Measurements from ENCODE around the gene NUDT7.

The NUDT7 gene

GRCh38 chr16:77722309-77723107, at the start of gene NUDT7:
TSS of gene NUDT7 (plus strand) at chr16:77722514. CDS start at chr16:77722583, 69 bp downstream.
- peak; percentile 99 for DNase-seq

DNA sequence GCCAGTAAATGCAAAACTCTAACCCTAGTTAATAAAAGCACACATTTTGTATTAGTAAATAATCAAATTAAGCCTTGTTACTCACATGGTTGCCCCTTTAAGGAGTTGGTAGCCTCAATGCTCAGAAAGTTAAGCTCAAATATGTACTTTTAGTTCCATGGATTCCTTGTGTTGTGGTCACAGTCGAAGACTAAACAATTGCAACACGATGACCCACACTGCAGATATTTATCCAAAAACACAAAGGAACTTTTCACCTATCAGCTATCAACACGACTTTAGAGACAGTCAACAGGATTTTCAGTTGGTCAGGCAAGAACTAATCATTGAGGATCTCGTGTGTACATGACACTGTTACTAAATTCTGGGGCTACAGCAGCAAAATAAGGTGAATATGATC, 47.4 kb upstream of the NUDT7 start:
- DNase-seq, result no peak

DNA sequence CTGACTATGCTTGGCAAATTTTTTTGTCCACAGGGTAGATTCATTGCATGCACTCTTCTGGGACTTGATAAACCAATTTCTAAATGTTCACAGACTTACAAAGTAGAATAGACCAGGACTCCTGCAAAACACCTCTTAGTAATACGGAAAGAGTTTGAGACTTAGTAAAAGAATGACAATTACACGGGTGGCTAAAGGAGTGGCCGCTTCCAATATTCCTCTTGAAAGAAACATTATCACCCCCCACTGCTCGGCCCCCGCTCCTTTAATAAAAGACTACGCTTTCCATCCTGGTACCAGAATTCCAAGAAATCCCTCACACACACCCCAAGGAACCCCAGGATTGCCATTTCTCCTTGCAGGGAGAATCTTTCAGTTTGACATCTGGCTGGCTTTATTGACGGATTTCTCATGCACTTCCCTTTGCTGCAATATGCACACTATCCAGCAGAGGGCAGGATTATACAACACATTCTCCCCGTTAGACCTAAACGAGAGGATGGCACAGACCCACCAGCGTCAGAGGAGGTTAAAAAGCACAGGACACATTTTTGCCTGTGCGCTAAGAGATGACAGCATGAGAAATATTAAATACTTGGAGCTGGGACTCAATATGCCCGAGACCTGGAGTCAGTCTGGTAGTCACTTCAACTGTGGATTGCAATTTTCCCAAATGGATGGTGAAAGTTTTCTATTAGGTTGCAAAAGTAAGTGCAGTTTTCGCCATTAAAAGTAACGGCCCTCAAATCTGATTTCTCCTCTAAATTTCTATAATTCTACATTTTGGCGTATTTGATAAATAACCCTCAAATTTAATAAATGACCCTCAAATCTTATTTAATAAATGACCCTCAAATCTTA, 46.6 kb upstream of the NUDT7 start:
- peak; percentile 62 to 71 for DNase-seq

GRCh38 chr16:77677129-77677528, 45.2 kb upstream of the NUDT7 start:
- DNase-seq, result no peak

DNA sequence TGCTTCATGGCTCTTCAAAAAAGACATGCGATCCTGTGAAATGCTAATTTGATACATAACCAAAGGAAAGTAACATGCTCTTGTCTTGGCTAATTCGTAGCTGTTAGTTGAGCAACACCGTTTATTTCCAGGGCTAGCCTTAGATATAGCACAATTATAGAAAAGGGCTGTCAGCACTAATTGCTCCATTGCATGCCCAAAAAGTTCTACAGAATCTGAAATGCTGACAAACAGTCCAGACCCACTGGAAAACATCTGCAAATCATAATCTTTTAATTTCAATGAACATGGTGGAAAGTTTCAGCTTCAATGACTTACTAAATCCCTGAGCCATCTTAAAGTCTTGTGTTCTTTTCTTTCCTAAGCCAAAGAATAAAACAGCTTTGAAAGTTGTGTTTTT, 42.9 kb upstream of the NUDT7 start:
- no peak for DNase-seq

DNA sequence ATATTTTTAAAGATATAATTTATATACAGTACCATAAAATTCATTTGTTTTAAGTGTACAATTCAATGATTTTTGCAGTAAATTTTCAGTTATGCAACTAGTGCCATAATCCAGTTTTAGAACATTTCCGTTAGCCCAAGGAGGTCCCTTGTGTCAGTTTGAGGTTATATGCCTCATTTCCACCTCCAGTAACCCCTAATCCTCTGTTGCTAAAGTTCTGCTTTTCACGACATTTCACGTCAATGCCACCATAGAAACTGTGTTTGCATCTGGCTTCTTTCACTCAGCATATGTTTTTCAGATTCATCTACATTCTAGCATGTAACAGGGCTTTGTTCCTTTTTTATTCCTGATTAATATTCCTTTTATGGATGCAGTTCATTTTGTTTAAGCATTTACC, 42.4 kb upstream of the NUDT7 start:
- no peak for DNase-seq

- no peak for DNase-seq
Measured at GRCh38 chr16:77680496-77680895, 41.8 kb upstream of the NUDT7 start.

DNA sequence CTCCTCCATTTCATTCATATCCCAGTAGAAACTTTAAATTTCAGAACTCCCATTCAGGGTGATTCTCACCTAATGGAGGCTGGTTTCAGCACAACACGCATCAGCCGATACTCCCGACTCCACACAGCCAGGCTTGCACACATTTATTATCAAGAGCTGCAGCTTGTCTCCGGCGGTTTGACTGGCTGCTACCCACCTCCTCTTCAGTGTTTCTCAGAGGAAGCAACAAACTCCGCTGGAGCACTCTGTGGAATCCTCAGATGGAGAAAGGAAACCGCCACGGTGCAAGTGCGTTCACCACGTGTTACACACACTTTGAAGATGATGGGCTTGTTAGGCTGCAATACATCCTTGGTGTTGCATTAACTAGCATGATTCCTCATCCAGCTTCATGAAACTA, 39.7 kb upstream of the NUDT7 start:
- no peak for DNase-seq

DNA sequence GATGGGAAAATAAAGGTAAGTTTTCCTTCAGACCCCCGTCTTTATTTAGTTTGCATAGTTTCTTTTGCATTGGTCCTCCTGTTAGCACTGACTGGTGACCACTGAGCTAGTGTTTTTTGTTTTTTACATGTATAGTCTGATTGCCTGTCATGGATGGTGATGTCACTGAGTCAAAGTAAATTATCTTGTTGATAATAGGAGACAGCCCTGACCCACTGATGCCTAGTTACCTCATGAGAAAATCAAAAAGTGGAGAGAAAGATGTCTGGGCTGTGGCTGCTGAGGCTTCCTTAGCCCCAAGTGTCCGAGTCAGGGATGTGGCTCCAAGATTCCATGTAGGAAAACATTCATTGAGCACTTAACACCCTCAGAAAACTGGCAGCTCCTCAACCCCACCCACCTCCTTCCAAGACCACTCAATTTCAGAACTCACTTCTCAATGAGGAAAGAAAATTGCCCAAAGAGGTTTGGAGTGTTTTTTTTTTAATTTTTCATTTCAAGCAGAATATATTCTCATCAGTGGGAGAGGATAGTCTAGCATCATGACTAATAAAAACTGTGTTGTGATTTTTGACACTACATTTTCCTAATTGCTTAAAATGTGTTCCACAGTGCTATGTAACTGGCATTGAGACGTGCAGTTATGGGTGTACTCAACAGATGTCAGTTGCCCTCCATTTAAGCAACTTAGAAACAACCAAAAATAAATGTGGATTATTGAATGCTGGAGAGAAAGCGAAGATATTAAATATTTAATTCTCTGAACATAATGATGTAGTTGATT, 38.7 kb upstream of the NUDT7 start:
- DNase-seq, result no peak

DNA sequence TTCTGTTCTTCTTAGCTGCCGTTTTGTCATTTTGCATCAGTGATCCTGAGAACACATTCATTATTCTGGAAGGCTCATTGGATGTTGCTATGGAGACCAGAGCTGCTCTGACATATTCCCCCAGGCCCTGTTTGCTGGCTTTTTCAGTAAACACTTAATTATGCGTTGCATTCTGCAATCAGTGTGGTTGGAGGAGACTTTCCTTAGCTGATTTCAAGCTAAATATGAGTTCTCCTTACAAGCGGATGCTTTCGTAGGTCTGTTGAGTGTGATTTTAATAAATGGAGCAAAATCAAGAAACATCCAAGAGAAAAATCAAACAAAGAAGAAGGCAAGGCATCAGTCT, 38.2 kb upstream of the NUDT7 start:
- no peak for DNase-seq

DNA sequence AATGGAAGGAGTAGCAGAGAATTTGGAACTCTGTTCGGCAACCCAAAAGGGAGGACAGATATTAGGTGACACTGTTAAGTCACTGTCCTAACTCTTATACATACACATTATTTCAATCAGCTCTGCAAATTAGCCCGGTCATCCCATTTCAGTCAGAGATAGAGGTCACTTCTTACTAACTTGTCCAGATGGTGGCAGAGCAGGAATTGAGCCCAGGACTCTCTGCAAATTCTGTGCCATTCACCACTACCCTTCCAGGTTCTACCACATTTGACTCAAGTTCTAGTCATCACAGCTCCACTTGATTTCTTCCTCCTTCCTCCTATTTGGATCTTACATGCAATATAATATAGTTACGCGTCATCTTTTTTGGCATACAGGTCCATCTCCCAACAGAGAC, 35.9 kb upstream of the NUDT7 start:
- no peak for DNase-seq

DNA sequence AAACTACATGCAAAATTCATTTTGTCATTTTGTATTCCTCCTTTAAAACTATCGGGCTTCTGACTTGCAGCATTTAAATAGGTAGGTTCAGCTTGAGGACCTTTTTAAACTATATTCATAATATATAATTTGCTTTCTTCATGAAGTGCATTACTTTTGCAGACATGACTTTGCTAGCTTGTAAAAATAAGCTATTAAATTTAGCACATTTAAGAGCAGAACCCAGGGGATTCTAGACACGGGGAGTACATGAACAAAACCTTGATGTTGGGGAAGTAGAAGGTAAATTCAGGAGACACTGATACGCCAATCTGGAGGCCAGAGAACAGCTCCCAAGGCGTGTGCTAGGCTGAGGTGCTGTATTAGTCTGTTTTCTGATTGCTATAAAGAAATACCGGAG, 32.3 kb upstream of the NUDT7 start:
- no peak for DNase-seq

DNA sequence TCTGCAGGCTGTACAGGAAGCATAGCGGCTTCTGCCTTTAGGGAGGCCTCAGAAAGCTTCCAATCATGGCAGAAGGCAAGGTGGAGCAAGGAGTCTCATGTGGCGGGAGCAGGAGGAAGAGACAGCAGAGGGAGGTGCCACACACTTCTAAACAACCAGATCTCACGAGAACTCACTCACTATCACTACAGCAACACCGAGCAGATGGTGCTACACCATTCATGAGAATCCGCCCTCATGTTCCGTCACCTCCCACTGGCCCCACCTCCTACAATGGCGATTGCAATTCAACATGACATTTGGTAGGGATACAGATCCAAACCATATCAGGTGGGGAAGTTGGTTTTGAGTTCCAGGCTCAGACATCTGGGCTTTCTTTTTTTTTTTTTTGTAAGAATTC, 31.9 kb upstream of the NUDT7 start:
- DNase-seq, result no peak

DNA sequence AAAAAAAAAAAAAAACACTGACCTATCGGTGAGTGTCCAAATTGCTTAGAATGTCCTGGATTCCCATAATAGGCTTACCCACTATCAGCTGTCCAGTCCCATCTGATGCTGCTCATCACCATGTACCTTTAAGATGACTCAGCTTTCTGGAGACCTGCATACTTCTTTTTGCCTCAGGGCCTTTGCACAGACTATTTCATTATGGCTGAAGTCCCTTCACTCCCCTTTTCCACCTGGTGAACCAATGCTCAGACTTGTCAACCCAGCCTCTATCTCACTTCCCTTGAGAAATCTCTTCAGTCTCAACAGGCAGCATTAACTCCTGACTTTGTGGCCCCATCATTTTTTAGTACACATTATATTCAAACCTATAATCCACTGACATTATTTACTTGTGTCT, 29.7 kb upstream of the NUDT7 start:
- DNase-seq, result no peak

DNA sequence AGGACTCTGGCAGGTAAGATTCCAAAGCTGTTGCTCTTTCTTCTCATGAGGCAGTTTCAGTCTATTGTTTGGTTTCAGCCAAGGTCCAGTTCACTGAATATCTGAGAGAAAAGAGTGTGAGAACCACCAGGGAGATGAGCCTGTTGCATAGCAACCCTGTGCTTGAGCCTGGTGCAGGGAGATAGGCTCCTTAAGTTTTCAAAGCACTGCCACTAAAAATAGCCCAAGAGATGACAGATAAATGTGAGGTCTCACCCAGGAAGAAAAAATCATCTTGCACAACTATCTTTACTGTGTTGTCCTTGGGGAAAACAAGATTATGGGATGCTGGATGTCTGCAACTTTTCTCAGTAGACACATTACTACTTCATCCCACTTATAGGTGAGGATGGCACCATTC, 26.2 kb upstream of the NUDT7 start:
- DNase-seq, result no peak

- DNase-seq, result no peak
Measured at GRCh38 chr16:77700846-77701245, 21.5 kb upstream of the NUDT7 start.

DNA sequence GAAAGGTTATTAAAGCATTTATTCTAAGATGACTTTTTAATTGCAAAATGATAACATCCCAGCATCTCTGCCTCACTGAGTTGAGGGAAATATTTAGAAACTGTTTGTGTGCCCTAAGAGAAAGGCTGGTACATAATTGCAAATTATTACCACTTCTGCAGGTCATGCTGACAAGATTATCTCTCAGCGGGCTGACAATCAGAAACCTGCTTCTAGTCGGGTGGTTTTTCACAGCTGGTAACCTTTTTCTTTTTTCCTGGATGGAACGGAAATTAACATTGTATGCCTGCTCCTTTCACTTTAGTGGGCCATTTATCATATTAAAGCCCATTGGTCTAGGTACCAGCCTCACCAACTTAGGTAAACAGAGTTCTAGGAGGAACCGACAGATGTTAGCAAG, 17.0 kb upstream of the NUDT7 start:
- DNase-seq, result no peak

DNA sequence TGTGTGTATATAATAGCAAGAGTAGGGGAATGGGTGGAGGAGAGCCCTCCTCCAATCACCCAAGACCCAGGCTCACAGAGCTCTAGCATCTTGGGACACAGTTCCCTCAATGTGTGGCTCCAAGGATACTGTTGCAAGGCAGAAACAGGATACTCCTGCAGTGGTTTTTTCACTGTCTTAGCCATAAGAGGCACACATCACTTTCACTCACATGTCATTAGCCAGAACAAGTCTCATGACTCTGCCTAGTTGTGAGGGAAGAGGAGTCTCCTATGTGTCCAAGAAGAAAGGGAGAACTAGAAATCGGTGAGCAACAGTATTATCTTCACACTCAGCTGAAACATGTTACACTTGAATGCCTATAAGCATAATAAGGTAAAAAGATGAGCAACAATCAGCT, 11.1 kb upstream of the NUDT7 start:
- DNase-seq, result no peak

- no peak for DNase-seq
Measured at GRCh38 chr16:77711775-77712174, 10.5 kb upstream of the NUDT7 start.

DNA sequence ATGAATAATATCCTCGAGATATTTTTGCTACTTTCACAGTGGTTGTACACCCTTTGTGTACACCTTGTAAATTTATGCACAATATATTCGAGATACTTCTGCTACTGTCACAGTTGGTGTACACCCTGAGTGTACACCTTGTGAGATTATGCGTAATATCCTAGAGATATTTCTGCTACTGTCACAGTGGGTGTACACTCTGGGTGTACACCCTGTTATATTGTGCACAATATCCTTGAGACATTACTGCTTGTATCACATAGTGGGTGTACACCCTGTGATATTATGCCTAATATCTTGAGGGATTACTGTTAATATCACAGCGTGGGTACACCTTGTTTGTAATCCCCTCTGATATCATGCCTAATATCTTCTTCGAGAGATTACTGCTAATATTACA, 7.2 kb upstream of the NUDT7 start:
- DNase-seq, result no peak

DNA sequence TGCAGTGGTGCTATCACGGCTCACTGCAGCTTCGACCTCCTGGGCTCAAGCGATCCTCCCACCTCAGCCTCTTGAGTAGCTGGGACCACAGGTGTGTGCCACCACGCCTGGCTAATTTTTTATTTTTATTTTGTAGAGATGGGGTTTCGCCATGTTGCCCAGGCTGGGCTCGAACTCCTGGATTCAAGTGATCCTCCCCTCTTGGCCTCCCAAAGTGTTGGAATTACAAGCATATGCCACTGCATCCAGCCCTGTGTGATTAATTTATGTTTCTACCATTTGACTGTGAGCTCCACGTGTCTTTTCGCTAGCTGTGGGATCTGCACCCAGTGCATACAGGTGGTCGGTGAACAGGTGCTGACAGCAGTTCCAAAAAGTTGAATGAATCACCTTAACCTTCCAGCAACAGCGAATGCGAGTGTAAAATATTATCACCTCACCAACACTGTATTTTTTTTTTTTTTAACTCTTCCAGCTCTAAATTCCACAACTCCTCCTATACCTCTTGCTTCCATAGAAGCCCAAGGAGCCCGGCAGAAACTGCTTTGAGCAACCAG, 484 bp upstream of the NUDT7 start:
- peak in 1 of 2 experiments; percentile 10 for DNase-seq

GRCh38 chr16:77723108-77723514, 797 bp downstream of the NUDT7 start:
- DNase-seq, result no peak

- no peak for DNase-seq
Measured at GRCh38 chr16:77724174-77724573, 1.9 kb downstream of the NUDT7 start.

Measured in activated CD4-positive, alpha-beta T cell treated with anti-CD3 and anti-CD28 coated beads, Interleukin-2, amount 50 U/mL, for 48 hours (primary cell).